Hematopoietic multipotent progenitor cell treated with erythropoietin and hydrocortisone succinate and interleukin-3 and kit ligand, for 4 days (in vitro differentiated cells): Measurements from ENCODE around the gene UGT1A3.
A peak's percentile ranks its signal among the peaks of the same experiment; 100 is the strongest.

Source experiments
- DNase-seq: peaks from one replicate; pipeline ENCODE4 v3.0.0-alpha.2; 2015

Gene UGT1A3

DNA sequence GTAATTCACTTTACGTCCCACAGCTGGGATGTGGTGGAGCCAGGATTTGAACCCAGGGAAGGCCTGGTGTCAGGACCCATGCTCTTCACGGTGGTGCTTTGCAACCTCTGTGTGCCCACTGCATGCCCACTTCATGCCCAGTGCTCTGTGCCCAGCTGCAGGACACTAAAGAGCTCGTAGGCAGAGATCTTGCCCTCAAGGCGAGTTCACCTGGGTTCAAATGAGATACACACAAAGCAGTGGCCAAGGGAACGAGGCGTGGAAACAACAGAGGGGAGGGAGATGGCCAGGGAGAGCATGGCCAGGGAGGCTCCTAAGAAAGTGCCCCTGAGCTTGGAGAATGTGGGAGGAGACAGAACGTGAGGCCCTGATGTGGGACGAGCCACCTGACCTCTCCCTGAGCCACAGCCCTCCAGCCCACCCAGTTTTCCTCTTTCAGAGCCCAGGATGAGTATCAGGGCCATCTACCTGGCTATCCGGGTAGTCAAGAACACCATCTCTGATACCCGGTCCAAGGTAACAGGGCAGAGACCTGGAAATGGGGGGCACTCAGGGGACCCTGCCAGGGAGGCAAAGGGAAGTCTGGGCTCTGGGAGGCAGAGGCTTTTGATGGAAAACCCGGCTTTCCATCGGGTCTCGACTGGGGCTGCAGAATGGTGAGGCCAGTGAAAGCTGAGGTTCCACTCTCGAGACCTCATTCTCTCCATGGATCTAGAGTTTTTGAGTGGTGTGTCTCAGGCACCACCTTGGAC lies 69.7 kb downstream of the UGT1A3 start:
- no peak for DNase-seq

GRCh38 chr2:233799087-233799665 lies 70.3 kb downstream of the UGT1A3 start:
- DNase-seq, result no peak

- no peak for DNase-seq
Observed at GRCh38 chr2:233799716-233800115, 70.9 kb downstream of the UGT1A3 start.

DNA sequence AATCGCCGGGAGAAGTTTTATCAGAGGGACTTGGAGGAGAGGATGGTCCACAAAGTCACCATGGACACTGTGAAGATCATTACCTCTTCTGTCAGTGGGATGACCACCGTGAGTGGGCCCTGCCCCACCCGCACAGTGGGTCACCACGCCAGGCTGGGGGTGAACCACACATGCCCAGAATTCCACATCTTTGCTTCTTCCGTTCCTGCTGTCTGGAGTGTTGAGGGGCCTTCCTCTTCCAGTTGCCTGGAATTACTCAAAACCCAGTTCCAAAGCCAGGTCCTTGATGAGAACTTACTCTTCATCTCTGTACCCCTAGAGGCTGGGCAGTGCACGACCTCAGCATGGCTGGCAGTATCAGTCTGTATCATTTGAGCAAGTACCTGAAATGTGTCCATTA lies 71.4 kb downstream of the UGT1A3 start:
- DNase-seq, result no peak

DNA sequence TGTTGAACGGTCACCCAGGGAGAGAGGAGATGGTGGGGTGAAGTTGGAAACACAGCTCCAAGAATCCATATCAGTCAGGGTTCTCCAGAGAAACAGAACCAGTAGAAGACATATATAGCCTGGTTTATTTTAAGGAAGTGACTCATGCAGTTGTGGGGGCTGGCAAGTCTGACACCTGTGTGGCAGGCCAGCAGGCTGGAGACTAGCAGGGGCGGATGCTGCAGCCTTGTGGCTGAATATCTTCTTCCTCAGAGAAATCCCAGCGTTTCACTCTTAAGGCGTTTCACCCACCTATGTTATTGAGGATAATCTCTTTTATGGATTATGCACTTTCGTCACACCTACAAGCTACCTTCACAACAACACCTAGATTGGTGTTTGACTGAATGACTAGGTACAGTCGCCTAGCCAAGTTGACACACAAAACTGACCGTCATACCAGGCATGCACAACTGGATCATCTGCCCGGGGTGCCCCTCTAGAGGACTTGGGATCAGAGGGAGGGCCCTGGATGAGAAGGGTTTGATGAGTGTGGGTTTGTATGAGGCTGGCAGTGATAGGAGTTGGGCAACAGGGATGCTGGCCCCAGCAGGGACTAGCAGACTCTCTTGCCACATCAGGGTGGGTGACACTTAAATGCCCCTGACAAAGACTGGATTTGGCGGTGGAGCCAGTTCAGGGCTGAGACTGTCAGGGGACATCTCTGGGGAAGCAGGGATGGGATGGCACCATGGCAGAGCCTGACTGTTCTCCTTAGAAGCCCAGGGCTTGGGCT lies 72.7 kb downstream of the UGT1A3 start:
- DNase-seq, result peak; percentile 22

DNA sequence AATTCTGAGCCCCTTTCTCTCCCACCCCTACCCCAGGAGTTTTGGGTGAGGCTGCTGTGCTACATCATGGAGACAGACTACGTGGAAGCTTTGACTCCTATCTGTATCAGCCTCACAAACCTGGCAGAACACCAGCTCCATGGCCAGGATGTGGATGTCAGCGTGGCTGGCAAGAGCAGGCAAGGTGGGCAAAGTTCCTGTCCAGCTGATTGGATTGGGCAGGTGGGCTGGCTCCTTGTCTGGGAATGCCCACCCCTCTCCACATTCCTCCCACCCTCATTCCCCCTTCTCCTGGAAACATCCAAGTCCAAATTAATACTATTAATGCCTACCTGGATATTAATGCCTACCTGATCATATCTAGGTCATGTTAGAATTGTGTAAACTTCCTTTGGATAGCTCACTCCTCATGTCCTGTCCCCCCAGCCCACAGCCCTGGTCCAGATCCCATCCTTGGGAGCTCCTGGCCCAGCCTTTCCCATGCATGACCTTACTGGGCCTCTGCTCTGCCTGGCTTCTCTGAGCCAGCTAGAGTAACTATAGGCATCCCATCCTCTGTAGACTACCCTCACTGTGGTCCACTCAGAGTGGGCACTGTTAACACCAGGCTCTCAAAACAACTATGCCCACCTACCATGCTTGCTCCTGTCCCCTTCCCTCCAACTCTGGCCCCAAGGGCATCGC lies 73.4 kb downstream of the UGT1A3 start:
- no peak for DNase-seq

DNA sequence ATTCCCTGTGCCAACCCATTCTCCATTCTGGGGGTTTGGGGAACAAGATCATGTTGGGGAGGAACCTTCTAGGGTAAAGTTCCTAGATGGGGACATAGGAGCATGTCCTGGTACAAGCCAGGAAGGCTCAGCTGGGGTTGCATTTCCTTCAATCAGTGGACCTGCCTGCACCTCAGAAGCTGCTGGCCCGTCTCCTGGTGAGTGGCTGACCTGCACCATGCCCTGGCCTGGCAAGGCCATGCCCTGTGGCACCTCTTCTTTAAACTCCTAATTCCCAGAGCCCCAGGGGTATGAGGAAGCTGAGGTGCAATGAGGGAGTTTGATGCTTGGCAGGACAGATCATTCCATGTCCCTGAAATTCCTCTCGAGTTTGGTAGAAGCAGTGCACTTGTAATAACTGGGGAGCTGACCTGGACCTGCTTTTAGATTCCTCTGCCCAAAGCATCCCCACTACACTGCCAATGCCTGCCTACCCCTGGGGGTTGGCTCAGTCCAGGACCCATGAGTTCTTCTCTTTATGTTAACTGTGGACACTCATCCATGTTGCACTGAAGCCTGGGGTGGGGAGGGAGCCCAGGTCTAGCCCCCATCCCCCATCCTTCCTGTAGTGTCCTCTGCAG lies 74.6 kb downstream of the UGT1A3 start:
- no peak for DNase-seq

DNA sequence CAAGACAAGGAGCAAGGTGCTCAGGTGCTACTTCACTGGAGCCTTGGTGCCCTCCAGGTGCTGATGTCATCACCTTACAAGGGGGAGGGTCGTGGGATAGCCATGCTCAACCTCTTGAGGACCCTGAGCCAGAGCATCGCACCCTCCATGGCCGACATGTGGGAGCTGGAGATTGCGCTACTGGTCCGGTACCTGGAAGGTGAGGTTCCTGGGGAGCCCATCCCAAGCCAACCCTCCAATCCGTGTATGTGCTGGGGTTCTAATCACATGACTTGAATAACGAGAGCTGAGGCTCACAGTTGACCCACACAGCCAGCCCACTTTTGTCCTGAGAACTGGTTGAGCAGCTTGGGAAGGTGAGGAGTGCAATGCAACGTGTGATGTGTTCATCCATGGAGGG lies 75.2 kb downstream of the UGT1A3 start:
- DNase-seq, result no peak

GRCh38 chr2:233807215-233807865 lies 78.5 kb downstream of the UGT1A3 start:
- DNase-seq, result peak; percentile 10

DNA sequence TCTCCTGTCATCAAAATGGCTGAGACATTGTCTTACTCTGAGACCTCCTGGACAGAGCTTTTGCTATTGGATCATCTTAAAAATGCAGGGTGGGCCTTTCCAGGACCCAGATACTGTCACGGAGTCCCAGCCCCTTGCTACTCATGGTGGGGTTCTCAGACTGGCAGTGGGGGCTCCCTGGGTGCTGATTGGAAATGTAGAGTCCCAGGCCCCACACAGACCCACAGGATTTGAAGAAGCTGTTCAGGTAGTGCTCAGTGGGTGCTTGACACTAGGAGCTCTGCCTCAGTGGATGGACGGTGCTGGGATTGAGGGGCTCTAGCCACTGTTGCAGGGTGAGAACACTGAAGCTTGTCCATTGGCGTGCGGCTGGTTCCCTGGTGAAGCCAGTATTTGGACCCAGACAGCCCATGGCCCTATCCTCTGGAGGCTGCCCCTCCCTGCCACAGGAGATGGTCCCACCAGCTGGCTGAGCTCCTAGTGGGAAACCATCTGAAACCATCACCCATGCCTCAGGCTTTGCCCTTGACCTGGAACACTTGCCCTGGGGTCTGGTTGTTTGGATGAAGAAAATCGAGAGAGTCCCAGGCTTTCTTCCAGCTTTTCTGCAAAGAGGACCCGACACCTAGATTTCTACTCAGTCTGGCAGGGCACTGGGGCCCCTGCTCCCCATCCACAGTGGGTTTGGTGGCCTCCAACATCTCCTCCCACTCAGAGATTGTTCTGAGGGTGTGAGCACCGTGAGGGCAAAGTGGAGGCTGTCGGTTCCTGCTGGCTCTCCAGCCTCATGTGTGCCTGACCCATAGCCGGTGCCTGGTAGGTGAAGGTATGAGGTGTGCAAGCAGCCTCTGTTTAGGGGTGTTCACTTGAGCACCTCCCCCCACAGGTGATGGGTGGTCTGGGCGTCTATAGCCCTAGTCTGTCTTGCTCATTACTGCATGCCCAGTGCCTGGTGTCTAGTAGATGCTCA lies 79.4 kb downstream of the UGT1A3 start:
- no peak for DNase-seq

DNA sequence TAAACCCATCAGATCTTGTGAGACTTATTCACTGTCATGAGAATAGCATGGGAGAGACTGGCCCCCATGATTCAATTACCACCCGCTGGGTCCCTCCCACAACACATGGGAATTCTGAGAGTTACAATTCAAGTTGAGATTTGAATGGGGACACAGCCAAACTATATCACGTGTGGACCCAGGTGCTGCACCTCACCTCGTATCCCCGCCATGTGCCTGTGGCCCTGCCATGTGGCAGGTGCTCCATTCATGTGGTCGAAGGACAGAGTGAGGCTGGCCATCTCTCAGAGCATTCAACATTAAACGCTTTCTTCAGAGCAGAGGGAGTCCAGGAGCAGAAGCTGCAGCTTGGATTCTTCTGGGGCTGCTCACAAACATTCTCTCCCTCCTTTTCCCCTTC lies 81.5 kb downstream of the UGT1A3 start:
- DNase-seq, result no peak

DNA sequence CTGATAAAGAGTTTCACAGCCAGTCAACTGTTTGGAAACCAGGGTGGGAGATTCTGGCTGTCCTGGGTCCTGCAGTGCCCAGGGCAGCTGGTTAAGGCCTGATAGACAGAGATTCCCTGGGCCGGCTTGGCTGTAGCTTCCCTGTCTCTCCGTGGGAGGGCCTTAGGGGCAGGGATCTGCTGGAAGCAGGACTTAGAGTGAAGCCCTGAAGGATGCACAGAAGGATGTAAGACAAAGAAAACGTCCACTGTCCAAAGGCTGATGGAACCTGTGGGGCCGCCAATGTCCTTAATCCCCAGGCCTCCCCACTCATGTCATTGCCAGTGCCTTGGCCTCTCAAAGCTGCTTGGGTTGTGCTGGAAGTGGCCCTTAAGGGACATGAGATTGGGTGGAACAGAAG lies 82.2 kb downstream of the UGT1A3 start:
- no peak for DNase-seq

GRCh38 chr2:233811732-233812131 lies 82.9 kb downstream of the UGT1A3 start:
- DNase-seq, result no peak

GRCh38 chr2:233813236-233814055 lies 84.6 kb downstream of the UGT1A3 start:
- no peak for DNase-seq

GRCh38 chr2:233814056-233814835 lies 85.4 kb downstream of the UGT1A3 start:
- DNase-seq, result no peak

DNA sequence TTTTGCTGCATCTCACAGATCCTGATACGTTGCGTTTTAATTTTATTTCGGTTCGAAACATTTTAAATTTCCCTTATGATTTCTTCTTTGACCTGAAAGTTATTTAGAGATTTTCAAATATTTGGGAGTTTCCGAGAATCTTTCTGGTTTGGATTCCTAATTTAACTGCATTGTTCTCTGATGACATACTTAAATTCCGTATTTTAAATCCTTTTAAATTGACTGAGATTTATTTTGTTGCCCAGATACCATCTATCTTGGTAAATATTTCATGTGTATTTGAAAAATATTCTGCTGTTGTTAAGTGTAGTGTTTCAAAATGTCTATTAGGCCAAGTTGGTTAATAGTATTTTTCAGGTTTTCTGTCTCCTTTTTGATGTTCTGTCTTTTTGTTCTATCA lies 87.0 kb downstream of the UGT1A3 start:
- no peak for DNase-seq

DNA sequence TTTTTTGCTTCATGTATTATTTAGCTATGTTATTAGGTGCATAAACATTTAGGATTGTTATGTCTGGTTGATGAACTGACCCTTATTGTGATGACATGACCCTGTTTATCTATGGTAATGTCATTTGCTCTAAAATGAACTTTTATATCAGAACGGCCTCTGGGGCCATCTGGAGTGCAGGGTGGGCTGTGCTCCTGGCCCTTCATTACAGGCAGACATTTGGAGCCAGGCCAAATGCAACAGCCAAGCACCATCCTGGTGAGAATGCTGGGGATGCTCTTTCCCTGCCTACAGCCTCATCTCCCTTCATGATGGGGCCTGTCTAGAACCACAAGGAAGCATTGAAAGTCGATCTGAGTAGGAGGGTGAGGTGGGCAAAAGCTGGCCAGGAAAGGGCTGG lies 87.5 kb downstream of the UGT1A3 start:
- no peak for DNase-seq

DNA sequence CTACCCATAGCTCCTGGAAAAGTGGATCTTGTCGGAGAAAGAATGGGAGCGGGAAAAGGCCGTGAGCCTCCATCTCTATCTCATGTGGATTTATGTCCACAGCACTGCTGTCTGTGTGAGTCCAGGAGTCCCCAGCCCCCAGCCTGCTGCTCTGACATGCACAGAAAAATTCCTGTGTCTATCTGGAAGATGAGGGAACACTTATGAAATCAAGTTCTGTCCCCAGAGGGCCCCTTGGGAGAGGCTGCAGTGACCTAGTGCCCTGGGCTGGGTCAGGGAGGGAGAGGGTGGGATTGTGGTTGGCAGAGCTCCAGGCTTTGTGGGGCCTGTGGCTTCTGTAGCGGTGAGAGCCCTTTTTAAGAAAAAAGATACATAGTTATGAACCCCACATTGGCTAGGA lies 87.9 kb downstream of the UGT1A3 start:
- DNase-seq, result no peak

- DNase-seq, result no peak
Observed at GRCh38 chr2:233817361-233817911, 88.6 kb downstream of the UGT1A3 start.
